MCF 10A (cell line): ENCODE data around the gene SCUBE1. TPM values are rescaled to one million over a fixed set of nuclear protein-coding genes. Genes with fewer than 3 reads are reported as not detected.

Experiments used
- BruUV-seq: library from RNA; stranded (reverse); fragments of 400-500 nt; replicated peaks from 2 replicates; lab custom pipeline; 2021; lab: Mats Ljungman, UMichigan
- CTCF ChIA-PET: fragments of 300-600 bp; sonication (Branson Sonifier 250); formaldehyde crosslinking; extraction: SDS; loops from one replicate; lab custom pipeline; 2021; ENCODE audit warnings: antibody characterized with exemption, inconsistent platforms; lab: Yijun Ruan, JAX
- POLR2A ChIA-PET: fragments of 300-600, 350-650 bp; sonication (Branson Sonifier 250); formaldehyde crosslinking; extraction: SDS; loops from one replicate; lab custom pipeline; 2020; ENCODE audit warnings: antibody characterized with exemption, inconsistent platforms; lab: Yijun Ruan, JAX
- DNase-seq: peaks from one replicate; pipeline ENCODE4 v3.0.0-alpha.2; 2018; ENCODE audit not compliant: unreplicated experiment
- H3K27ac Mint-ChIP-seq: one replicate; pipeline ENCODE4 v1.8.0; 2022; ENCODE audit warnings: mild to moderate bottlenecking, low read depth, mixed read lengths; ENCODE audit not compliant: unreplicated experiment
- H3K27me3 Mint-ChIP-seq: one replicate; pipeline ENCODE4 v1.8.0; 2022; ENCODE audit warnings: mixed read lengths; ENCODE audit not compliant: insufficient read depth, unreplicated experiment
- H3K36me3 Mint-ChIP-seq: one replicate; pipeline ENCODE4 v1.8.0; 2022; ENCODE audit warnings: mild to moderate bottlenecking, moderate library complexity, mixed read lengths; ENCODE audit not compliant: insufficient read depth, unreplicated experiment
- H3K4me1 Mint-ChIP-seq: one replicate; pipeline ENCODE4 v1.8.0; 2022; ENCODE audit warnings: mixed read lengths; ENCODE audit not compliant: insufficient read depth, unreplicated experiment
- H3K4me3 Mint-ChIP-seq: one replicate; pipeline ENCODE4 v1.8.0; 2022; ENCODE audit warnings: mild to moderate bottlenecking, moderate library complexity, mixed read lengths; ENCODE audit not compliant: unreplicated experiment
- H3K9me3 Mint-ChIP-seq: one replicate; pipeline ENCODE4 v1.8.0; 2022; ENCODE audit warnings: mixed read lengths; ENCODE audit not compliant: unreplicated experiment
- CTCF ChIP-seq: fragments of 200-600 bp; IDR thresholded peaks from one replicate; pipeline ENCODE4 v1.8.0; 2022; ENCODE audit warnings: antibody characterized with exemption, mild to moderate bottlenecking; ENCODE audit not compliant: unreplicated experiment
- intact Hi-C: fragments of 100-400 bp; cut with micrococcal nuclease; formaldehyde crosslinking; loops from 2 replicates; pipeline ENCODE4 v1.14.1; 2022
- total RNA-seq: library from RNA; stranded (reverse); gene quantifications from 2 replicates; pipeline ENCODE4 v1.2.3, GENCODE V29; 2022

Gene SCUBE1
- total RNA-seq, 1 experiment from 2014 or later: not detected

- intact Hi-C loops: no loop called here
- H3K9me3 Mint-ChIP-seq: no peaks in the 10 kb centered on the region
- TF ChIP-seq CTCF: no peak
- H3K27me3 Mint-ChIP-seq: peaks cover 50% of the 10 kb centered on the region
- peaks cover 9% of the 10 kb centered on the region for H3K4me1 Mint-ChIP-seq
- ChIA-PET POLR2A (no interaction called here), CTCF (interaction anchor here (0.6 to 0.9 kb wide), 2 partner anchors 42 to 1055 kb away, joined by 3 read pairs; no protein-coding TSS in a partner anchor)
- no peaks in the 10 kb centered on the region for H3K36me3 Mint-ChIP-seq
- no peak for DNase-seq
- no peak overlapping the region for H3K27ac Mint-ChIP-seq
- no peak overlapping the region for H3K4me3 Mint-ChIP-seq
- BruUV-seq: no TSS peak
These were observed 38.2 kb downstream of the SCUBE1 start for GRCh38 chr22:43304831-43305590.

- no TSS peak for BruUV-seq
- Mint-ChIP-seq H3K27ac (no peak overlapping the region), H3K4me3 (no peak overlapping the region), H3K9me3 (no peaks in the 10 kb centered on the region), H3K36me3 (no peaks in the 10 kb centered on the region), H3K27me3 (peaks cover 51% of the 10 kb centered on the region), H3K4me1 (peaks cover 9% of the 10 kb centered on the region)
- CTCF ChIA-PET: interaction anchor here (0.6 to 1.2 kb wide), 2 partner anchors 15 to 31 kb away, joined by 3 read pairs; no protein-coding TSS in a partner anchor
- TF ChIP-seq CTCF: no peak
- POLR2A ChIA-PET: no interaction called here
- intact Hi-C loops: no loop called here
- DNase-seq: no peak
These were observed 39.4 kb downstream of the SCUBE1 start for GRCh38 chr22:43303751-43304150.

DNA sequence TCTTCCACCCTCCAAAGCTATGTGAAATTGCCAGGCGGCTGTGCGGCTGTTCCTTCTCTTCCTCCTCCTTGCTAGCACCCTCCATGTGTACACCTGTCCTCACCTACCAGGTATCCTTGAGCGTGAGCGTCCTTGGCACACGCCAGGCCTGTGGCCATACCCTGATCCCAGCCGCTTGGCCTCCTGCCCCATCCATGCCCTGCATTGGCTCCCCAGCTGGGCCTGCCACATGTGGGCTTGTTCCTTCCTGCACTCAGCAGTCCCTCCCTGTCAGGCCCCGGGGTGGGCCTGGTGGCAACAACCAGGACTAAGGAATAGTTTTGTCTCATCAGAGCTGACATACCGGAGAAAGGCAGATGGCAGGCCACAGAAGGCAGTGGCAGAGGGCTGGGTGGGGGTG lies 40.0 kb downstream of the SCUBE1 start:
- BruUV-seq: no TSS peak

More for the DNA sequence above, 40.0 kb downstream of the SCUBE1 start:
- Mint-ChIP-seq H3K27ac (no peak overlapping the region), H3K4me3 (no peak overlapping the region), H3K27me3 (peaks cover 51% of the 10 kb centered on the region), H3K4me1 (peaks cover 9% of the 10 kb centered on the region), H3K9me3 (no peaks in the 10 kb centered on the region), H3K36me3 (no peaks in the 10 kb centered on the region)
- no peak for DNase-seq
- no peak for TF ChIP-seq CTCF
- intact Hi-C loops: no loop called here
- CTCF ChIA-PET: interaction anchor here (0.6 to 1.5 kb wide), 3 partner anchors 16 to 46 kb away, joined by 3 read pairs; no protein-coding TSS in a partner anchor
- POLR2A ChIA-PET: no interaction called here
